GM18909 (cell line): ENCODE measurements around the gene GSTM4.
A peak's percentile ranks its signal among the peaks of the same experiment; 100 is the strongest.
"Not testable (repeated sequence)": the region's sequence is repeated elsewhere in the genome, so short reads cannot be mapped to it uniquely, and the experiment has no call there.

ENCODE experiments used
- ATAC-seq: cut with Tn5 transposase; IDR thresholded peaks from one replicate; pipeline ENCODE4 v1.9.1; 2021; ENCODE audit warnings: mild to moderate bottlenecking; ENCODE audit not compliant: unreplicated experiment, poor library complexity

Gene GSTM4

GRCh38 chr1:109659997-109660690 is 4.2 kb downstream of the GSTM4 start:
- no peak for ATAC-seq

DNA sequence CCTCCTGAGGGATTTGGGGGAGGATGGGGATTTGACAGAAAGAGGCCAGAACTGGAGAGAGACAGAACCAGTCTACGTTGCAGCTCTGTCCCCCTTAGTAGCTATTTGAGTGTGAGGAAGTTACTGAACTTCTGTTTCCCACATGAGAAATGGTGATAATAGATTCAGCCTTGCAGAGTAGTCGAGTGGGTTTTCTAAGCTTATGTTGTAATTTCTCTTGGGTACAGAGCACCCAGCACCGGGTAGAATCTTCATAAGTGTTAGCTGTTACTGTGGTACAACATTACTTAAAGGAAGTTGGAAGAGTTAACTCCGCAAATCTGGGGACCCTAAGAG is 4.8 kb downstream of the GSTM4 start:
- not testable (repeated sequence) for ATAC-seq

GRCh38 chr1:109661391-109661790 is 5.5 kb downstream of the GSTM4 start:
- ATAC-seq: no peak

DNA sequence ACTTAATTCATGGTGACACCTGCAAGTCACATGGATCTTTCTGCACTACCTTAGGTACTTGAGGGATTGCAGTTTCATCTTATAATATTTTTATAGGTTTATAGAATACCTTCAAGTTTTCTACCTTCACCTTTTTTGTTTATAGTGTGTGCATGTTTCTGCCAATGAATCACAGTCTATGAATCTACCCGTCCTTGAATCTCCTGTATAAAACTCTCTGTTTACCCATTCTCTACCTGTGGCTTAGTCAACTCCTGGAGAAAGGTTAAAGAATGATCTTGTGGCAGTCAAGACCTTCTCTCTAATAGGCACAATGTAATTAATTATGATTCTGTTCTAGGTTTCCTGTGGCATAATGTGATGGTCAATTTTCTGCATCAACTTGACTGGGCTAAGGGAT is 8.8 kb downstream of the GSTM4 start:
- no peak for ATAC-seq

GRCh38 chr1:109667452-109668122 is 11.7 kb downstream of the GSTM4 start, which contains the start of gene GSTM2:
GSTM2 (plus strand) TSS chr1:109668057; CDS start chr1:109668116, 59 bp downstream.
- peak; percentile 95 for ATAC-seq

GRCh38 chr1:109668123-109668775 is 12.3 kb downstream of the GSTM4 start:
- ATAC-seq: no peak

GRCh38 chr1:109669246-109669948 is 13.5 kb downstream of the GSTM4 start:
- no peak for ATAC-seq

GRCh38 chr1:109669949-109670302 is 14.0 kb downstream of the GSTM4 start:
- not testable (repeated sequence) for ATAC-seq

DNA sequence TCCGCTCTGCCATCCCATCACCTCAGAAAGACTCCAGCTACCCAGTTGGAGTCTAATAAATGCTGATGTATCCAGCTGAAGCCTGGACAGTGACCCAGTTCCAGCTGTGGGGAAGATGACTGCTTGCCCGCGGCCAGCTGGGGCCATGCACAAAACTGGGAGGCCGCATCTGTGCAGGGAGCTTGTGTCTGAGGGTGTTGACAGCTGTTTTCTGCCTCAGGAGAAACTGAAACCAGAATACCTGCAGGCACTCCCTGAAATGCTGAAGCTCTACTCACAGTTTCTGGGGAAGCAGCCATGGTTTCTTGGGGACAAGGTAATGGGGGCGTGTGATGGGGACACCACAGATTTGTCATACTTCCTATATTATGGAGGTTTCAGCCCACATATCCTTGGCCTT is 15.2 kb downstream of the GSTM4 start:
- no peak for ATAC-seq

GRCh38 chr1:109673861-109674260 is 18.0 kb downstream of the GSTM4 start:
- ATAC-seq: not testable (repeated sequence)

GRCh38 chr1:109676683-109677381 is 20.9 kb downstream of the GSTM4 start:
- ATAC-seq: not testable (repeated sequence)

DNA sequence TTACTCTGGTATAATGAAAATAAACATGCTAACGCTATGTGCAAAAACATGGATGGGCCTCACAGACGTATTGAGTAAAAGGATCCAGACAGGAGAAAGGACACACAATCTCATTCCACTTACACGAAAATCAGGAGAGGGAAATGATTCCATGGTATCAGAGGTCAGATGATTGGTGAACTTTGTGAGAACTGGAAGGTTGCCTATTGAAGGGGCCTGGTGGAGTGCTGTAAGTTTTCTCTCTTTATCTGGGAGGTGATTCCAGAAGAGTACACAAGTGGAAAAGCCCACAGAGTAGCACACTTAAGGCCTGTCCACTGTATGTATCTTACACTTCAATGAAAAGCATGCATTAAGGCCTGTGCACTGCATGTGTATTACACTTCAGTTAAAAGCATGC is 21.6 kb downstream of the GSTM4 start:
- ATAC-seq: no peak

DNA sequence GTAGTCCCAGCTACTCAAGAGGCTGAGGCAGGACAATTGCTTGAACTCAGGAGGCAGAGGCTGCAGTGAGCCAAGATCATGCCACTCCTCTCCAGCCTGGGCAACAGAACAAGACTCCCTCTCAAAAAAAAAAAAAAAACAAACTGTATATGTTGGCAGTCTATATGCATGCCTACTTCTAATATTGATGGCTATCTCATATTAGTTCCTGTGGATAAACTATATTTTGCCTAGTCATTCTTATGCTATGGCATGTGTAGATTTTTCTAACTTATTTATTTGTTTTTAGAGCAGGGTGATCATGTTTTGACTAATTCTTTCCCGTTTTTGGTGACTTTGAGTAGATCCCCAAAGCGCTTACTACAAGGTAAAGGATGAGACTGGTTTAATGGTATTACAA is 22.7 kb downstream of the GSTM4 start:
- ATAC-seq: not testable (repeated sequence)

DNA sequence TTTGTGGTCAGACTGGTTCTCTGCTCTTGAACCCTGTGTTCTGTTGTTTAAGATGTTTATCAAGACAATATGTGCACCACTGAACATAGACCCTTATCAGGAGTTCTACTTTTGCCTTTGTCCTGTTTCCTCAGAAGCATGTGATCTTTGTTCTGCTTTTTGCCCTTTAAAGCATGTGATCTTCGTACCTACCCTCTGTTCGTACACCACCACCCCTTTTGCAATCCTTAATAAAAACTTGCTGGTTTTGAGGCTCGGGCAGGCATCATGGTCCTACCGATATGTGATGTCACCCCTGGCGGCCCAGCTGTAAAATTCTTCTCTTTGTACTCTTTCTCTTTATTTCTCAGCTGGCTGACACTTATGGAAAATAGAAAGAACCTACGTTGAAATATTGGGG is 28.9 kb downstream of the GSTM4 start:
- ATAC-seq: not testable (repeated sequence)

DNA sequence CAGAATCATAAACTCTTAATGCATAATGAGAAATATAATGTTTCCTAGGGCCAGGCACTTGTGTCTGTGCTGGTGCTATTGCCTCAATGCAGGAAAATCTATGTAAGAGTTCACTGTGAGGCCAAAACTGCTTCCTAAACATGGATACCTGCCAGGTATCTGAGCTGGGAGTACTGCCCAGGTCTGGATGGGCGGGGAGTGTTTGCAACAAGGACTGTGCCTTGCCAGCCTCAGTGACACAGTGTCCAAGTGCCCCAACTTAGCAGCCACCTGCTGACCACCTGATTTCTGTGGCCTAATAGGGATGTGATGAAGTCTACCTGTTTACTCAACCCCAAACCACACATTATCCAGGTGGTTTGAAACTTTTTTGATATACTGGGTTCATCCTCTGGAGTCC is 29.5 kb downstream of the GSTM4 start:
- ATAC-seq: not testable (repeated sequence)

- ATAC-seq: not testable (repeated sequence)
Observed at GRCh38 chr1:109685890-109686289, 30.0 kb downstream of the GSTM4 start.

DNA sequence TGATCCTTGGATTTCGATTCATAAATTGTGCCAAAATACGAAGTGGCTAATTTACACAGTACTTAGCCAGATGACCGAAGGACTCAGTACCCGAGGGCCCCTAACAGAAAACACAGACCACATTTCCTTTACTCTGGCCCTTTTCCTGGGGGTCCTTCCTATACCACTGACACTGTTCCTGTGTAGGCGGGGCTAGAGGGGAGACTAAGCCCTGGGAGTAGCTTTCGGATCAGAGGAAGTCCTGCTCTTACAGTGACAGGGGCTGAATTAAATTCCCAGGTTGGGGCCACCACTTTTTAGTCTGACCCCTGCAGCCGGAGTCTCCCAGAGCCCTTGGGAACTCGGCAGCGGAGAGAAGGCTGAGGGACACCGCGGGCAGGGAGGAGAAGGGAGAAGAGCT is 31.2 kb downstream of the GSTM4 start:
- not testable (repeated sequence) for ATAC-seq

- ATAC-seq: peak; percentile 96
Observed at GRCh38 chr1:109687641-109688499, 32.0 kb downstream of the GSTM4 start, which contains the start of gene GSTM1. GSTM1 (plus strand) TSS chr1:109687817; CDS start chr1:109687874, 57 bp downstream.

- ATAC-seq: no peak
Observed at GRCh38 chr1:109689844-109690405, 34.0 kb downstream of the GSTM4 start.
